Adrenal gland (tissue), 12 donors: ENCODE measurements around the gene UBC. TPM values are rescaled to one million over a fixed set of nuclear protein-coding genes. Genes with fewer than 3 reads are reported as not detected.

Experiments
- DNase-seq, 7 donors: peaks; one replicate each; pipeline ENCODE4 v3.0.0-alpha.2; 2019 to 2020
- H3K27ac ChIP-seq, 5 donors: fragments of 200-600 bp; sonication (generic) in 4 of 5; 1 replicate in 3 of 5; 2 replicates in 2 of 5; pipeline versions ENCODE4 v1.5.1 to v1.8.0; 2016 to 2020; ENCODE audit warnings: mild to moderate bottlenecking in 1 of 5
- H3K27me3 ChIP-seq: fragments of 200-600 bp; 2 replicates; pipeline ENCODE4 v1.8.0; 2021
- H3K36me3 ChIP-seq, 2 donors: fragments of 200-600 bp; replicated peaks in 1 of 2; 1 replicate in 1 of 2; 2 replicates in 1 of 2; pipeline versions ENCODE4 v1.5.1 to v1.8.0; 2018 to 2022
- H3K4me1 ChIP-seq, 2 donors: fragments of 200-600 bp; replicated peaks in 1 of 2; 1 replicate in 1 of 2; 2 replicates in 1 of 2; pipeline versions ENCODE4 v1.5.1 to v1.8.0; 2018 to 2021
- H3K4me3 ChIP-seq, 4 donors: fragments of 200-600 bp; sonication (generic) in 3 of 4; one replicate each; pipeline ENCODE4 v1.5.1; 2016 to 2018
- H3K9me3 ChIP-seq, 3 donors: fragments of 200-600 bp; sonication (generic) in 1 of 3; replicated peaks in 1 of 3; 1 replicate in 2 of 3; 2 replicates in 1 of 3; pipeline versions ENCODE4 v1.5.1 to v1.8.0; 2016 to 2021
- POLR2A ChIP-seq, 2 donors: fragments of 450-650 bp; IDR thresholded peaks; one replicate each; pipeline ENCODE4 v1.6.1; 2017; ENCODE audit warnings: antibody characterized with exemption in 2 of 2, mild to moderate bottlenecking in 2 of 2, moderate library complexity in 1 of 2
- WGBS, 4 donors: extraction: QIAGEN DNeasy Blood & Tissue Kit in 2 of 4; methylation state at CpG; one replicate each; pipeline versions ENCODE4 v1.1.5 to v1.1.7; 2013 to 2017; 5-methylcytosine and 5-hydroxymethylcytosine counted together
- intact Hi-C, 2 donors: fragments of 100-400 bp; cut with DNase I; formaldehyde crosslinking; loops; one replicate each; pipeline versions ENCODE4 v1.14.1 to v1.15.0; 2022 to 2023
- polyA plus RNA-seq, 3 donors: library from polyadenylated mRNA; stranded (reverse); fragments of 200-250 nt in 2 of 3; fragments of 350-450 nt in 1 of 3; fragmentation: Illumina TruSeq in 1 of 3; extraction: RNeasy Lipid Tissue Mini Kit (QIAGEN cat#74804) in 1 of 3; gene quantifications; one replicate each; pipeline ENCODE4 v1.2.3, GENCODE V29; 2013 to 2014
- total RNA-seq, 9 donors: library from RNA; depleted of rRNA in 4 of 9; stranded (reverse); fragments of >200 nt in 4 of 9; fragments of 120-200 nt in 1 of 9; fragmentation: NEBNext Ultra II Directional in 1 of 9; extraction: Animal tissue kit (Norgen Biotek cat#: 25700) in 1 of 9; gene quantifications; one replicate each; pipeline versions ENCODE4 v1.1.0 to v1.2.4, GENCODE V29; 2013 to 2023
- TF ChIP-seq, protein P1 (sequence below), 6 experiments: fragments of 450-650 bp in 4 of 6; fragments of 200-600 bp in 2 of 6; sonication (generic) in 1 of 6; IDR thresholded peaks; 1 replicate in 5 of 6; 2 replicates in 1 of 6; pipeline versions ENCODE4 v1.5.1 to v1.8.0; 2016 to 2021; ENCODE audit warnings: antibody characterized with exemption in 6 of 6, mild to moderate bottlenecking in 2 of 6, moderate library complexity in 1 of 6
- donor health status: healthy with polysubstance abuse.
- donor health status: Bipolar disorder and iron deficiency.
- donor health status: DM: yes; HTN: yes; CAD: no.
- donor health status: DM: no; HTN: no; CAD: no.
- donor health status: DM: no; HTN: no; CAD: no.
- donor health status: DM: yes; HTN: yes; CAD: no.

Gene UBC
- total and polyA plus RNA-seq, 12 donors = 797 to 1,869 (median 1,116) TPM

DNA sequence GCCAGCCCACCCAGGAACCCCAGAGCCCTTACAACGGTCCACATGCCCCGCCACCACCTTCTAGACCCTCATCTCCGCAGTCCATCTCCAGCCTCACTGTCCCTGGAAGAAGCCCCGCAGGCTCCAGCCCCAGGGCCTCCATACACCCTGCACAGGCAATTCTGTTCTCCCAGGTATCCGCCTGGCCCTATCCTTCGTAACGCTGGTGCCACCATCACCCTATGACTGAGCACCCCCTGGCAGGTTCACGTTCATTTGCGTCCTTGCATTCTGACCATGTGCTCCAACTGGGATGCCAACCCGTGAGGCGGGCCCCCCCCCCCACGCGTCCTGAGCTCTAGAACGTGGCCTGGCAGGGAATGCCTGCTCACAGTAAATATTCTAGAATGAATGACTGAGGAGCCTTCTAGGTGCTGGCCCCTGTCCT is 50.1 kb downstream of the UBC start:
- no peaks in the 10 kb centered on the region for H3K9me3 ChIP-seq
- no peaks in the 10 kb centered on the region for H3K27me3 ChIP-seq
- TF ChIP-seq, protein P1, sequence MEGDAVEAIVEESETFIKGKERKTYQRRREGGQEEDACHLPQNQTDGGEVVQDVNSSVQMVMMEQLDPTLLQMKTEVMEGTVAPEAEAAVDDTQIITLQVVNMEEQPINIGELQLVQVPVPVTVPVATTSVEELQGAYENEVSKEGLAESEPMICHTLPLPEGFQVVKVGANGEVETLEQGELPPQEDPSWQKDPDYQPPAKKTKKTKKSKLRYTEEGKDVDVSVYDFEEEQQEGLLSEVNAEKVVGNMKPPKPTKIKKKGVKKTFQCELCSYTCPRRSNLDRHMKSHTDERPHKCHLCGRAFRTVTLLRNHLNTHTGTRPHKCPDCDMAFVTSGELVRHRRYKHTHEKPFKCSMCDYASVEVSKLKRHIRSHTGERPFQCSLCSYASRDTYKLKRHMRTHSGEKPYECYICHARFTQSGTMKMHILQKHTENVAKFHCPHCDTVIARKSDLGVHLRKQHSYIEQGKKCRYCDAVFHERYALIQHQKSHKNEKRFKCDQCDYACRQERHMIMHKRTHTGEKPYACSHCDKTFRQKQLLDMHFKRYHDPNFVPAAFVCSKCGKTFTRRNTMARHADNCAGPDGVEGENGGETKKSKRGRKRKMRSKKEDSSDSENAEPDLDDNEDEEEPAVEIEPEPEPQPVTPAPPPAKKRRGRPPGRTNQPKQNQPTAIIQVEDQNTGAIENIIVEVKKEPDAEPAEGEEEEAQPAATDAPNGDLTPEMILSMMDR (IDR thresholded peaks at IDR 0.05) = no peak
- no peak for TF ChIP-seq POLR2A (IDR thresholded peaks at IDR 0.05)
- H3K4me3 ChIP-seq = peak overlapping the region in 1 of 4 donors; percentile 98
- H3K4me1 ChIP-seq = peaks cover 19 to 51% of the 10 kb centered on the region in 2 donors
- peak in 3 of 7 donors; percentile 44 to 59 (median 52) for DNase-seq
- intact Hi-C loops = no loop called here
- peak overlapping the region; percentile 59 to 97 (median 94) for H3K27ac ChIP-seq
- 75 to 94% (median 84%) methylated on average over 13 to 14 of the region's 14 CpGs for WGBS, 4 donors
- H3K36me3 ChIP-seq = peaks cover 0 to 5% of the 10 kb centered on the region in 2 donors

DNA sequence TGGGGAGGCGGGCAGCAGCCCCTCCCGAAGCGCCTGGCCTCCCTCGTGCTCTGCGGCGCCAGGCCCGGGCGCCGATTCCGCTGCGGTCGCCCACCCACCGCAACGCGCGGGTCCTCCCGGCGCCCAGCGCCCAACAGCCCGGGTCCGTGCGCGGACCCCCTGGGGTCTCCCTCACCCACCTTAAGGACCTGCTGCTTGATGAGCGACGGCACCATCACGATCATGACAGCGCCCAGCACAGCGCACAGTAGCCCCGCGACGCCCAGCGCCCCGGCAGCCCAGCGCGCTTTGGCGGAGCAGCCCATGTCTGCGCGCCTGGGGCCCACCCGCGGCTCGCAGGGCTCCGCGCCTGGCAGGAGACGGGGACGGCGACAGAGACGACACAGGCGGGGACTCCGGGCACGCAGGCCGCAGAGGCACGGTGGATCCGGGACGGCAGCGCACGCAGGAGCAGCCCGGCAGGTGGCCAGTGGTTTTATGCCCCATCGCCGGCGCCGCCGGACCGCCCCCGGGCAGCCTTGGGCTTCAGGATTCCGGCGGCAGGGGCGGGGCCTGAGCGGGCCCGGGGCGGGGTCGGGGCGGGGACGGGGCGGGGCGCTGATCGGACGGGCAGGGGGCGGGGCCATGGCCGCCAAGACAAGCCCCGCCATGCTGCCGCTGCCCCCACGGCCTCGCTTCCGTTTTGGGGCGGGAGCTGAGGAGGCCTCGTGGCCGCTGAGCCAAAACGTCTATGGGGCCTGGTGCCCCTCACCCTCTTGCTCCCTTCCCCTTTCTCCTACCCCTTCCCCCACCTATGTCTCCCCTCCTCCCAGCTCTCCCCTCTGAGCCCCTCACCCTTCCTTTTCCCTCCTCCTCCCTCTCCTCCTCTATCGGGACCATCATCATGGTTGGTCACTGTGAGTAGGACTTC is 50.8 kb downstream of the UBC start, which contains the start of gene SCARB1:
SCARB1 (minus strand) TSS at position 449 of the 910 bp plus-strand sequence; CDS start at position 305, 144 bp downstream.
- Histone ChIP-seq H3K9me3 (no peaks in the 10 kb centered on the region), H3K27ac (peak within 1 kb of the TSS; percentile 66 to 97 (median 94)), H3K27me3 (no peaks in the 10 kb centered on the region), H3K4me1 (peaks cover 19 to 51% of the 10 kb centered on the region in 2 donors), H3K36me3 (peaks cover 0 to 5% of the 10 kb centered on the region in 2 donors), H3K4me3 (peak within 1 kb of the TSS; percentile 63 to 98 (median 78))
- intact Hi-C loops = no loop called here
- WGBS, 4 donors = 0 to 1% (median 0%) methylated on average over 7 to 89 of the region's 89 CpGs
- DNase-seq = peak; percentile 90 to 95 (median 93)
- TF ChIP-seq POLR2A (IDR thresholded peaks at IDR 0.05) = peak; percentile 89 to 95
- TF ChIP-seq, protein P1 (IDR thresholded peaks at IDR 0.05) = peak in 1 of 6 experiments; percentile 22

- Histone ChIP-seq H3K9me3 (no peaks in the 10 kb centered on the region), H3K27me3 (no peaks in the 10 kb centered on the region), H3K4me3 (peak overlapping the region; percentile 11 to 98 (median 66)), H3K27ac (peak overlapping the region; percentile 51 to 97 (median 94)), H3K4me1 (peaks cover 24 to 54% of the 10 kb centered on the region in 2 donors), H3K36me3 (peaks cover 0 to 5% of the 10 kb centered on the region in 2 donors)
- WGBS, 4 donors = 8 to 17% (median 11%) methylated on average over 5 to 22 of the region's 22 CpGs
- DNase-seq = peak in 5 of 7 donors; percentile 43 to 78 (median 69)
- TF ChIP-seq, protein P1 (IDR thresholded peaks at IDR 0.05) = no peak
- peak; percentile 15 to 53 for TF ChIP-seq POLR2A (IDR thresholded peaks at IDR 0.05)
- intact Hi-C loops = no loop called here
These were observed 51.6 kb downstream of the UBC start for GRCh38 chr12:124862768-124863415.
